Activated naive CD4-positive, alpha-beta T cell treated with anti-CD3 and anti-CD28 coated beads, Interleukin-2, amount 50 U/mL, for 24 hours (primary cell): ENCODE data around the gene BATF3.

ENCODE experiments used
- H3K27ac Mint-ChIP-seq: one replicate; pipeline ENCODE4 v1.8.0; 2021; ENCODE audit warnings: mild to moderate bottlenecking, mixed read lengths
- H3K27me3 Mint-ChIP-seq: one replicate; pipeline ENCODE4 v1.8.0; 2021; ENCODE audit warnings: mixed read lengths
- H3K36me3 Mint-ChIP-seq: one replicate; pipeline ENCODE4 v1.8.0; 2021; ENCODE audit warnings: mixed read lengths
- H3K4me1 Mint-ChIP-seq: one replicate; pipeline ENCODE4 v1.8.0; 2021; ENCODE audit warnings: mixed read lengths
- H3K4me3 Mint-ChIP-seq: one replicate; pipeline ENCODE4 v1.8.0; 2021; ENCODE audit warnings: mild to moderate bottlenecking, mixed read lengths
- H3K9me3 Mint-ChIP-seq: one replicate; pipeline ENCODE4 v1.8.0; 2021; ENCODE audit warnings: mixed read lengths

The BATF3 gene

GRCh38 chr1:212678456-212679410 lies 20.9 kb downstream of the BATF3 start:
- Mint-ChIP-seq H3K9me3 (no peaks in the 10 kb centered on the region), H3K4me3 (no peak overlapping the region), H3K4me1 (peaks cover 5% of the 10 kb centered on the region), H3K36me3 (no peaks in the 10 kb centered on the region), H3K27me3 (no peaks in the 10 kb centered on the region), H3K27ac (no peak overlapping the region)

GRCh38 chr1:212677573-212677972 lies 22.1 kb downstream of the BATF3 start:
- Mint-ChIP-seq H3K9me3 (no peaks in the 10 kb centered on the region), H3K27ac (no peak overlapping the region), H3K4me1 (no peaks in the 10 kb centered on the region)

GRCh38 chr1:212677136-212677535 lies 22.5 kb downstream of the BATF3 start:
- Mint-ChIP-seq H3K27me3 (no peaks in the 10 kb centered on the region), H3K4me1 (no peaks in the 10 kb centered on the region), H3K27ac (no peak overlapping the region), H3K4me3 (no peak overlapping the region), H3K36me3 (no peaks in the 10 kb centered on the region), H3K9me3 (no peaks in the 10 kb centered on the region)

More at GRCh38 chr1:212677573-212677972, 22.1 kb downstream of the BATF3 start:
- Mint-ChIP-seq H3K4me3 (no peak overlapping the region), H3K27me3 (no peaks in the 10 kb centered on the region), H3K36me3 (no peaks in the 10 kb centered on the region)

GRCh38 chr1:212675675-212676074 lies 24.0 kb downstream of the BATF3 start:
- Mint-ChIP-seq H3K27me3 (peaks cover 7% of the 10 kb centered on the region), H3K27ac (no peak overlapping the region), H3K4me1 (no peaks in the 10 kb centered on the region), H3K4me3 (no peak overlapping the region), H3K9me3 (no peaks in the 10 kb centered on the region), H3K36me3 (no peaks in the 10 kb centered on the region)

- Mint-ChIP-seq H3K4me3 (no peak overlapping the region), H3K27me3 (peaks cover 10% of the 10 kb centered on the region), H3K4me1 (no peaks in the 10 kb centered on the region), H3K9me3 (no peaks in the 10 kb centered on the region), H3K27ac (no peak overlapping the region), H3K36me3 (no peaks in the 10 kb centered on the region)
Observed at GRCh38 chr1:212674872-212675271, 24.8 kb downstream of the BATF3 start.

GRCh38 chr1:212671342-212672031 lies 28.2 kb downstream of the BATF3 start:
- H3K27ac Mint-ChIP-seq = no peak overlapping the region
- no peaks in the 10 kb centered on the region for H3K36me3 Mint-ChIP-seq
- no peaks in the 10 kb centered on the region for H3K9me3 Mint-ChIP-seq
- peaks cover 10% of the 10 kb centered on the region for H3K27me3 Mint-ChIP-seq
- H3K4me3 Mint-ChIP-seq = no peak overlapping the region
- no peaks in the 10 kb centered on the region for H3K4me1 Mint-ChIP-seq

GRCh38 chr1:212670882-212671281 lies 28.8 kb downstream of the BATF3 start:
- Mint-ChIP-seq H3K27me3 (peaks cover 10% of the 10 kb centered on the region), H3K4me3 (no peak overlapping the region), H3K4me1 (peaks cover under 1% of the 10 kb centered on the region)

GRCh38 chr1:212670301-212670700 lies 29.3 kb downstream of the BATF3 start:
- Mint-ChIP-seq H3K27ac (no peak overlapping the region), H3K4me1 (peaks cover 5% of the 10 kb centered on the region), H3K36me3 (no peaks in the 10 kb centered on the region), H3K9me3 (no peaks in the 10 kb centered on the region), H3K27me3 (peaks cover 10% of the 10 kb centered on the region), H3K4me3 (no peak overlapping the region)

More at GRCh38 chr1:212670882-212671281, 28.8 kb downstream of the BATF3 start:
- Mint-ChIP-seq H3K36me3 (no peaks in the 10 kb centered on the region), H3K27ac (no peak overlapping the region), H3K9me3 (no peaks in the 10 kb centered on the region)

GRCh38 chr1:212669600-212669999 lies 30.0 kb downstream of the BATF3 start:
- H3K9me3 Mint-ChIP-seq = no peaks in the 10 kb centered on the region
- H3K36me3 Mint-ChIP-seq = no peaks in the 10 kb centered on the region
- peaks cover 5% of the 10 kb centered on the region for H3K4me1 Mint-ChIP-seq
- no peak overlapping the region for H3K4me3 Mint-ChIP-seq
- H3K27me3 Mint-ChIP-seq = peaks cover 10% of the 10 kb centered on the region
- no peak overlapping the region for H3K27ac Mint-ChIP-seq

GRCh38 chr1:212669102-212669501 lies 30.5 kb downstream of the BATF3 start:
- H3K9me3 Mint-ChIP-seq = no peaks in the 10 kb centered on the region
- no peak overlapping the region for H3K27ac Mint-ChIP-seq
- no peaks in the 10 kb centered on the region for H3K36me3 Mint-ChIP-seq
- peaks cover 5% of the 10 kb centered on the region for H3K4me1 Mint-ChIP-seq
- H3K27me3 Mint-ChIP-seq = peaks cover 10% of the 10 kb centered on the region
- no peak overlapping the region for H3K4me3 Mint-ChIP-seq

GRCh38 chr1:212668477-212668876 lies 31.2 kb downstream of the BATF3 start:
- no peaks in the 10 kb centered on the region for H3K9me3 Mint-ChIP-seq
- no peak overlapping the region for H3K4me3 Mint-ChIP-seq
- no peak overlapping the region for H3K27ac Mint-ChIP-seq
- H3K36me3 Mint-ChIP-seq = no peaks in the 10 kb centered on the region
- H3K4me1 Mint-ChIP-seq = peaks cover 5% of the 10 kb centered on the region
- peaks cover 10% of the 10 kb centered on the region for H3K27me3 Mint-ChIP-seq

GRCh38 chr1:212667223-212668139 lies 32.2 kb downstream of the BATF3 start:
- H3K9me3 Mint-ChIP-seq = no peaks in the 10 kb centered on the region
- no peak overlapping the region for H3K27ac Mint-ChIP-seq
- H3K36me3 Mint-ChIP-seq = no peaks in the 10 kb centered on the region
- H3K4me3 Mint-ChIP-seq = no peak overlapping the region
- H3K27me3 Mint-ChIP-seq = peaks cover 10% of the 10 kb centered on the region
- H3K4me1 Mint-ChIP-seq = peaks cover 5% of the 10 kb centered on the region

- Mint-ChIP-seq H3K36me3 (no peaks in the 10 kb centered on the region), H3K27me3 (peaks cover 6% of the 10 kb centered on the region), H3K4me1 (peaks cover 5% of the 10 kb centered on the region), H3K4me3 (no peak overlapping the region), H3K27ac (no peak overlapping the region), H3K9me3 (no peaks in the 10 kb centered on the region)
Observed at GRCh38 chr1:212666116-212666775, 33.4 kb downstream of the BATF3 start.

- Mint-ChIP-seq H3K27ac (peak overlapping the region; percentile 76), H3K27me3 (peaks cover 3% of the 10 kb centered on the region), H3K4me1 (peaks cover 5% of the 10 kb centered on the region), H3K4me3 (peak overlapping the region; percentile 83), H3K9me3 (no peaks in the 10 kb centered on the region), H3K36me3 (no peaks in the 10 kb centered on the region)
Observed at GRCh38 chr1:212665241-212666115, 34.2 kb downstream of the BATF3 start.
